GM19463 (cell line): ENCODE measurements around the gene KRTAP5-9.
"Not testable (repeated sequence)": the region's sequence is repeated elsewhere in the genome, so short reads cannot be mapped to it uniquely, and the experiment has no call there.

Experiments
- ATAC-seq: cut with Tn5 transposase; IDR thresholded peaks from one replicate; pipeline ENCODE4 v1.9.1; 2021; ENCODE audit warnings: mild to moderate bottlenecking, moderate library complexity; ENCODE audit not compliant: unreplicated experiment

KRTAP5-9 gene

DNA sequence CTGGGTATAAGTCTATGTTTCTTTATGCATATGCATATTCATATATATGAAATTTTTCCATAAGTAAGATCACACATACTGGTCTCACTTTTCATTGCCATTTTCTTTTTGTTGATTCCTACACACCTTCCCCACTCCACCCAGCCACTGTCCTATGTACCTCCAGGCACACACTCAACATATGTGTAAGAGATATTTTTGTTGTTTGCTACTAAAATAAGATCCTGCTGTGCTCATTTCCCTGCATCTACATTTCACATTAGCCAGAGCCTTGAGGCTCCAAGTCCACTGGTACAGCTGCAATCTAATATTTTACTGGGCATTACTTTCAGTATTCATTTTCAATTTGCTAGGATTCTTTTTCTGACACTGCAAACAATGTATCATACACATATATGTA lies 9.0 kb downstream of the KRTAP5-9 start:
- no peak for ATAC-seq

GRCh38 chr11:71558996-71559395 lies 10.8 kb downstream of the KRTAP5-9 start:
- no peak for ATAC-seq

- ATAC-seq: no peak
These were observed 13.9 kb downstream of the KRTAP5-9 start for GRCh38 chr11:71562120-71562519.

- ATAC-seq: no peak
These were observed 15.2 kb downstream of the KRTAP5-9 start for GRCh38 chr11:71563406-71563805.

- no peak for ATAC-seq
These were observed 16.2 kb downstream of the KRTAP5-9 start for GRCh38 chr11:71564430-71564829.

GRCh38 chr11:71565263-71565662 lies 17.0 kb downstream of the KRTAP5-9 start, which contains the start of gene KRTAP5-10:
Gene KRTAP5-10 (plus strand): TSS chr11:71565563. CDS start chr11:71565588, 25 bp downstream.
- no peak for ATAC-seq

- ATAC-seq: no peak
These were observed 17.9 kb downstream of the KRTAP5-9 start for GRCh38 chr11:71566081-71566620.

DNA sequence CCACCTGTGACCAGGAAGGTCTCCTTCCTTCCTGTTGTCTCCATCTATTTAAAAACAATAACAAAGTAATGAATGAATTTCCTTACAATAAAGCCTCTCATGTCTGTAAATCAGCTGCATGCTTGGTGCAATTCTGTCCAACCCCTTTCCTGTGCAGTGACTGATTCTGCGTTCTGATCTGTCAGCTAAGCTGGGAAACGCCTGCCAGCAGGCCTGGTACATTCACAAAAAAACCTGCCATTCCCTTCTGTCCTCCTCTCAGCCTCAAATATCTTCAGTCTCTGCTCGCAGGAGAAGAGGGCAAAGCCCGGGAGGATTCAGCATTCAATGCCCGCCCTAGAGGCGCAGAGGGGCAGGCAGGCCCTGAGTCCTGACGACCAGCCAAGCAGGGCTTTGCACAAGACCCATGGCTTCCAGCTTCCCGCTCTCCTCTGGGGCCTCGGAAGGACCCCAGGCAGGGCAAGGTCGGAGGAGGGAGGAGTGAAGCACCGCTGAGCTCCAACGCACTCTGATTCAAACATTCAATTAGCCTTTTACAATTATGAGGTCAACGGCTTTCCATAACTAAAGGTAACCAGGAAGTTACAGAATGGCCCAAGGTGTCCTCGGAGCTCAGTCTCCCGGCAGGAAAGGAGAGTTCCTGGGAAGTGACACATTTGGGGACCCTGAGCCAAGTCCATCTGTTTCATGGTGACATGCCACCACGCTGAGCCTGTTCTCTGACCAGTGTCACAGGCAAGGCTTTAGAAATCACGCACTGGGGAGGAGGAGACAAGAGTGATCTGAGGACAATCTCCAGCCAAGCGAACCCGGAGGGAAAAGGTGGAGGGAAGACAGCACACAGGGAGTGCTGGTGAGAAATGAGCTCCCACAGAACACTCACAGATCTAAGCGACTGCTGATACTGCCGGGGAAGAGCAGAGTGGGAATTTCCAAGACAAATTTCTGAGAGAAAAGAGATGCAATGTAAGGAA lies 18.7 kb downstream of the KRTAP5-9 start:
- ATAC-seq: not testable (repeated sequence)

DNA sequence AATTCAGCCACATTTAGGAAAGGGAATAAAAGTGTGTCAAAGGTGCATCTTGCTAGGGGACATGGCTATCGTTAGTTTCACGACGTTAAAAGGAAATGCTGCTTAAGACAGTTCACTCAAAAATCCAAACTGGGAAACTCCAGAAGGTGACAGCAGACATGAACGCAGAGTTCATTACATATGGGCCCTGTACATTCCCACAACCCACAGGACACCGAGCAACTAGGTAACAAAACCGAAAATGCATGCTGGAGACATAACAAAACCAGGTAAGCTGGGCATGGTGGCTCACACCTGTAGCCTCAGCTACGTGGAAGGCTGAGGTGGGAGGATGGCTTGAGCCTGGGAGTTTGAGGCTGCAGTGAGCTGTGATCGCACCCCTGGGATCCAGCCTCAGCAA lies 19.4 kb downstream of the KRTAP5-9 start:
- ATAC-seq: not testable (repeated sequence)

DNA sequence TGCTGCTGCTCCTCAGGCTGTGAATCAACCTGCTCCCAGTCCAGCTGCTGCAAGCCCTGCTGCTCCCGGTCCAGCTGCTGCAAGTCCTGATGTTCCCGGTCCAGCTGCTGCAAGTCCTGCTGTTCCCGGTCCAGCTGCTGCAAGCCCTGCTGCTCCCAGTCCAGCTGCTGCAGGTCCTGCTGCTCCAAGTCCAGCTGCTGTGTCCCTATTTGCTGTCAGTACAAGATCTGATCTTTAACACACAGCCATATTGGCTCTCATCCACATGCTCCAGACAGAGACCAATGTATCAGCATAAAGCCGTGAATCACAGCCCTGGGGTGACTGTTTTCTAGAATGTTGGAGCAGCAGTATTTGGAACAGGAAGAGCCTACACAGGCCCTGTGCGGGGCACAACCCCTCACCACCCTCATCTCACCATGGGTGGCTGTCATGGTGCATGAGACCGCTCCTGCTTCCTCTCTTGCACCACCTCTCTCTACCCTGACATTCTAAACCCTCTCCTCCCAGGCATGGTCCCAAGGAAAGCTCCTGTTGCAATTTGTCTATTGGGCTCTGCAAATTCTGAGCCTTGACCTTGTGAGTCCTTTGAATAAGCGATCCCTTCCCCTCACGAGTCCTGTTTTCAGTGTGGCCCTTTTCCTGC lies 20.6 kb downstream of the KRTAP5-9 start:
- no peak for ATAC-seq

DNA sequence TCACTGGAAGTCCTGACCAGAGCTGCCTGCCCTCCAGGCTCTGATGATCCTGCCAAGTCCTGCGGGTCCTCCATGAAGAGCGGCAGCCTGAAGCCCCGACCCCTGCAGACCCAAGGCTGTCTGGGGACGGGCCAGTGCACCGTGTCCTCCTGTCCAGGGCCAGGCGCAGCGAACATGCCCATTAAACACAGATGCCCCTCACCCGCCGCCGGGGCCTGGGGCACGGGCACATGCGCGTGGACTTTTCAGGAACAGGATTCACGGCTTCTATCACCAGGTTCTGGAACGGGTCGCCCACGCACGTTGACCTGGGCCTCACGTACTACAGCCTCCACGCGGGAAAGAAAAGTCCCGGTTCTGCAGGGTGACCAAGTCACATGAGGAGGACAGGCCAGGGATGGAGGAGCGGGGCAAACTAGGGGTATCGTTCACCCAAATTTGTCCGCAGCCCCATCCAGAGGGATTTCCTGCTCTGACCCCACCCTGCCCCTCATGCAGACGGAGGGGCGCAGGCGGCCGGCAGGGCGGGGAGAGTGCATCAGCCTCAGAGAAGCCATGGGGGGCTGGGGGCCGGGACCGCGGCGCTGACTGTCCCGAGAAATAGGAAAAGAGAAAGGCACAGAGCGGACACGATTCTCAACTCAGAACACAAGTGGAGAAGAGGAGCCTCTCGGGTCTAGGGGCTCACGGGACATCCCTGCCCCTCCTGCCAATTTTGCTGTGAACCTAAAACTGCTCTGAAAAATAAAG lies 23.1 kb downstream of the KRTAP5-9 start:
- ATAC-seq: not testable (repeated sequence)

DNA sequence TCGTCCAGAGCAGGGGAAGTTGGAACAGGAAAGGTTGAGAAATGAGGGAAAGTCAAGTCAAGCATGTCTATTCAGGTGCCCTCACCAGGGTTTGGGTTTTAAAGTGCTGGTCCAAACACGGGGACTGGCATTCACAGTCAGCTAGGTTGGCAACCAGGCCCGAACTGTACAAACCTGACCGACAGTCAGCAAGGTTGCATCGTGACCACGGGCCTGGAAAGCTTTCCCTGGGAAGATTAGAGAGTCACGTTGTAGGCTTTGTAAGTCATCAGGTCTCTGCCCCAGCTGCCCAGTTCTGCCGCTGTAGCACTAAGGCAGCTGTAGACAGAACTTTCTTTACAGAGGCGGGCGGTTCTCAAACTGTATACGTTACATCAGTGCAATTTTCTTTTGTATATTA lies 24.6 kb downstream of the KRTAP5-9 start:
- no peak for ATAC-seq

- no peak for ATAC-seq
These were observed 26.2 kb downstream of the KRTAP5-9 start for GRCh38 chr11:71574418-71574817.

GRCh38 chr11:71575723-71576424 lies 27.7 kb downstream of the KRTAP5-9 start:
- ATAC-seq: no peak

DNA sequence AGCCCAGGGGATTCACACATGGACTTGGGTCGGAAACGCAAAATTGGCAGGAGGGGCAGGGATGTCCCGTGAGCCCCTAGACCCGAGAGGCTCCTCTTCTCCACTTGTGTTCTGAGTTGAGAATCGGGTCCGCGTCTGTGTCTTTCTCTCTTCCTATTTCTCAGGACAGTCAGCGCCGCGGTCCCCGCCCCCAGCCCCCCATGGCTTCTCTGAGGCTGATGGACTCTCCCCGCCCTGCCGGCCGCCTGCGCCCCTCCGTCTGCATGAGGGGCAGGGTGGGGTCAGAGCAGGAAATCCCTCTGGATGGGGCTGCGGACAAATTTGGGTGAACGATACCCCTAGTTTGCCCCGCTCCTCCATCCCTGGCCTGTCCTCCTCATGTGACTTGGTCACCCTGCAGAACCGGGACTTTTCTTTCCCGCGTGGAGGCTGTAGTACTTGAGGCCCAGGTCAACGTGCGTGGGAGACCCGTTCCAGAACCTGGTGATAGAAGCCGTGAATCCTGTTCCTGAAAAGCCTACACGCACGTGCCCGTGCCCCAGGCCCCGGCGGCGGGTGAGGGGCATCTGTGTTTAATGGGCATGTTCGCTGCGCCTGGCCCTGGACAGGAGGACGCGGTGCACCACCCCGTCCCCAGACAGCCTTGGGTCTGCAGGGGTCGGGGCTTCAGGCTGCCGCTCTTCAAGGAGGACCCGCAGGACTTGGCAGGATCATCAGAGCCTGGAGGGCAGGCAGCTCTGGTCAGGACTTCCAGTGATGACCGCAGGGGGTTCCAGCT lies 28.7 kb downstream of the KRTAP5-9 start:
- not testable (repeated sequence) for ATAC-seq

- ATAC-seq: no peak
These were observed 29.3 kb downstream of the KRTAP5-9 start for GRCh38 chr11:71577469-71578004.

DNA sequence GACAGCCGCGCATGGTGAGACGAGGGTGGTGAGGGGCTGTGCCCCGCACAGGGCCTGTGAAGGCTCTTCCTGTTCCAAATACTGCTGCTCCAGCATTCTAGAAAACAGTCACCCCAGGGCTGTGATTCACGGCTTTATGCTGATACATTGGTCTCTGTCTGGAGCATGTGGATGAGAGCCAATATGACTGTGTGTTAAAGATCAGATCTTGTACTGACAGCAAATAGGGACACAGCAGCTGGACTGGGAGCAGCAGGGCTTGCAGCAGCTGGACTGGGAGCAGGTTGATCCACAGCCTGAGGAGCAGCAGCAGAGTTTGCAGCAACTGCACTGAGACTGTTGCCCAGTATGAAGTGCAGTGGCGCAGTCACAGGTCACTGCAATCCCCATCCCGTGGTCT lies 31.3 kb downstream of the KRTAP5-9 start:
- not testable (repeated sequence) for ATAC-seq

DNA sequence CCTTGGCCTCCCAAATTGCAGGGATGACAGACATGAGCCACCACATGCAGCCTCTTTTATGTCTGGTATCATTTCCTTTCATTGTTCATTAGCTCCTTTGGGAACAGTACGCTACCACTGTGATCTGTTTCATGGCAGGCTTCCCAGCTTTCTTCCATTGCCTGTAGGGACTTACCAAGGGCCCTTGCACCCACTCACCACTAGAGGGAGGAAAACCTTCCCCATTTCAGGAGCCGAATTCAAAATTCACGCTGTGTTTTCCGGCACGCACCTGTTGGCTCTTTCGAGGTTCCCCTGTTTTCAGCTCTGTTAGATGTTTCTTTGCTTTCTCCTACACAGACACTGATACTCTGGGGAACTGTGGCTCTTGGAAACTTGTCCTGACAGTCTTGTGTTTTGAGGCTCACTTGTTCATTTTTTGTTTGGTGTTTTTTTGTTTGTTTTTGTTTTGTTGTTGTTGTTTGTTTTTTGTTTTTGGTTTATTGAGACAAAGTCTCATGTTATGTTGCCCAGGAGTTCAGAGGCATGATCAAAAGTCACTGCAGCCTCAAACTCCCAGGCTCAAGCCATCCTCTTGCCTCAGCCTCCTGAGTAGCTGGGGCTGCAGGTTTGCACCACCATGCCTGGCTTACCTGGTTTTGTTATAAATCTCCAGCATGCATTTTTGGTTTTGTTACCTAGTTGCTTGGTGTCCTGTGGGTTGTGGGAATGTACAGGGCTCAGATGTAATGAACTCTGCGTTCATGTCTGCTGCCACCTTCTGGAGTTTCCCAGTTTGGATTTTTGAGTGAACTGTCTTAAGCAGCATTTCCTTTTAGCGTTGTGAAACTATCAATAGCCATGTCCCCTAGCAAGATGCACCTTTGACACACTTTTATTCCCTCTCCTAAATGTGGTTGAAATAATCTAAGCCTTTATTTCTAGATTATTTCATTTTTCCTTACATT lies 32.1 kb downstream of the KRTAP5-9 start:
- ATAC-seq: no peak
